ENCODE measurements around the gene ZNF684.

DNA sequence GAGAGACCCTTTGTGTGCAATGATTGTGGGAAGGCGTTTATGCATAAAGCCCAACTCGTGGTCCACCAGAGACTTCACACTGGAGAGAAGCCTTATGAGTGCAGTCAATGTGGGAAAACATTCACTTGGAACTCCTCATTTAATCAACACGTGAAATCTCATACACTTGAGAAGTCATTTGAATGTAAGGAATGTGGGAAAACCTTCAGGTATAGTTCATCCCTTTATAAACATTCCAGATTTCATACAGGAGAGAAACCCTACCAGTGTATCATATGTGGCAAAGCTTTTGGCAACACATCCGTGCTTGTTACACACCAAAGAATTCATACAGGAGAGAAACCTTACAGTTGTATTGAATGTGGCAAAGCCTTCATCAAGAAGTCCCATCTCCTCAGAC is 15.5 kb downstream of the ZNF684 start:
- TF ChIP-seq POLR2AphosphoS5 (IDR thresholded peaks at IDR 0.05; ENCODE audit: low read depth, low read length) (no peak), SPI1 (IDR thresholded peaks at IDR 0.05; ENCODE audit: low read depth, low read length) (no peak), POLR2A (IDR thresholded peaks at IDR 0.05; ENCODE audit: low read depth, low read length) (no peak), TAF1 (IDR thresholded peaks at IDR 0.05; ENCODE audit: low read depth, low read length) (no peak), POU2F2 (IDR thresholded peaks at IDR 0.05; ENCODE audit: low read depth, low read length) (no peak)
